ENCODE data around the gene C1orf174.

The C1orf174 gene

GRCh38 chr1:3931007-3931912 lies 31.2 kb upstream of the C1orf174 start:
- TF ChIP-seq CTCF (IDR thresholded peaks at IDR 0.05; ENCODE audit: low read depth, low read length, missing control alignments) = no peak
- DNase-seq (ENCODE audit: extremely low read depth, low read depth) = no peak
- H3K4me3 ChIP-seq (replicated peaks; ENCODE audit: low read depth, low read length) = no peak overlapping the region

- H3K4me3 ChIP-seq (replicated peaks; ENCODE audit: low read depth, low read length) = no peak overlapping the region
- no peak for DNase-seq (ENCODE audit: extremely low read depth, low read depth)
- TF ChIP-seq CTCF (IDR thresholded peaks at IDR 0.05; ENCODE audit: low read depth, low read length, missing control alignments) = no peak
Observed at GRCh38 chr1:3930301-3931006, 30.4 kb upstream of the C1orf174 start.

- H3K4me3 ChIP-seq (replicated peaks; ENCODE audit: low read depth, low read length) = no peak overlapping the region
- no peak for TF ChIP-seq CTCF (IDR thresholded peaks at IDR 0.05; ENCODE audit: low read depth, low read length, missing control alignments)
- no peak for DNase-seq (ENCODE audit: extremely low read depth, low read depth)
Observed at GRCh38 chr1:3929126-3929525, 29.1 kb upstream of the C1orf174 start.

GRCh38 chr1:3928586-3928985 lies 28.5 kb upstream of the C1orf174 start:
- no peak for TF ChIP-seq CTCF (IDR thresholded peaks at IDR 0.05; ENCODE audit: low read depth, low read length, missing control alignments)
- DNase-seq (ENCODE audit: extremely low read depth, low read depth) = no peak
- no peak overlapping the region for H3K4me3 ChIP-seq (replicated peaks; ENCODE audit: low read depth, low read length)

GRCh38 chr1:3926956-3927355 lies 26.9 kb upstream of the C1orf174 start:
- no peak overlapping the region for H3K4me3 ChIP-seq (replicated peaks; ENCODE audit: low read depth, low read length)
- no peak for DNase-seq (ENCODE audit: extremely low read depth, low read depth)
- TF ChIP-seq CTCF (IDR thresholded peaks at IDR 0.05; ENCODE audit: low read depth, low read length, missing control alignments) = no peak

- H3K4me3 ChIP-seq (replicated peaks; ENCODE audit: low read depth, low read length) = no peak overlapping the region
- no peak for DNase-seq (ENCODE audit: extremely low read depth, low read depth)
- no peak for TF ChIP-seq CTCF (IDR thresholded peaks at IDR 0.05; ENCODE audit: low read depth, low read length, missing control alignments)
Observed at GRCh38 chr1:3925762-3926161, 25.7 kb upstream of the C1orf174 start.

Measured in HFF-Myc (cell line).